Urothelium cell line (cell line): ENCODE data around the gene SUPT3H.
A peak's percentile ranks its signal among the peaks of the same experiment; 100 is the strongest.

ENCODE experiments used
- DNase-seq: peaks from one replicate; pipeline ENCODE4 v3.0.0; 2011; ENCODE audit warnings: low spot score, mixed read lengths
- FAIRE-seq: peaks from 2 replicates; lab custom pipeline; 2011; peaks lifted over from hg19 to GRCh38; lab: Jason Lieb, UNC

The SUPT3H gene

GRCh38 chr6:44781912-44782597 lies 595.7 kb downstream of the SUPT3H start:
- DNase-seq (no peak), FAIRE-seq (peak; percentile 52)

- FAIRE-seq (no peak), DNase-seq (no peak)
These were observed 597.6 kb downstream of the SUPT3H start for GRCh38 chr6:44780161-44780560.

GRCh38 chr6:44779130-44779826 lies 598.5 kb downstream of the SUPT3H start:
- FAIRE-seq: no peak
- no peak for DNase-seq
